Urothelium cell line (cell line): ENCODE results near the gene LGSN.
"Not testable (repeated sequence)": the region's sequence is repeated elsewhere in the genome, so short reads cannot be mapped to it uniquely, and the experiment has no call there.

Source experiments
- DNase-seq: peaks from one replicate; pipeline ENCODE4 v3.0.0; 2011; ENCODE audit warnings: low spot score, mixed read lengths
- FAIRE-seq: peaks from 2 replicates; lab custom pipeline; 2011; peaks lifted over from hg19 to GRCh38; lab: Jason Lieb, UNC

LGSN gene

GRCh38 chr6:63319939-63320338 lies at the start of gene LGSN:
Gene LGSN, minus strand, starts transcription at chr6:63319983. Its CDS starts 40 bp downstream, at chr6:63319943.
- no peak for FAIRE-seq
- no peak for DNase-seq

- DNase-seq (no peak), FAIRE-seq (no peak)
Measured at GRCh38 chr6:63368347-63368746, 48.6 kb upstream of the LGSN start.

- not testable (repeated sequence) for FAIRE-seq, DNase-seq
Measured at GRCh38 chr6:63362500-63363120, 42.8 kb upstream of the LGSN start.

- DNase-seq, FAIRE-seq: not testable (repeated sequence)
Measured at GRCh38 chr6:63357384-63357783, 37.6 kb upstream of the LGSN start.

GRCh38 chr6:63355632-63356031 lies 35.8 kb upstream of the LGSN start:
- DNase-seq, result no peak
- no peak for FAIRE-seq

GRCh38 chr6:63353286-63353630 lies 33.5 kb upstream of the LGSN start:
- DNase-seq (no peak), FAIRE-seq (no peak)

- DNase-seq (no peak), FAIRE-seq (no peak)
Measured at GRCh38 chr6:63352544-63353285, 32.9 kb upstream of the LGSN start.

GRCh38 chr6:63352069-63352543 lies 32.3 kb upstream of the LGSN start:
- DNase-seq (no peak), FAIRE-seq (no peak)

GRCh38 chr6:63349401-63349800 lies 29.6 kb upstream of the LGSN start:
- peak; percentile 53 for FAIRE-seq
- no peak for DNase-seq

- no peak for FAIRE-seq
- no peak for DNase-seq
Measured at GRCh38 chr6:63348836-63349235, 29.1 kb upstream of the LGSN start.

GRCh38 chr6:63347599-63347998 lies 27.8 kb upstream of the LGSN start:
- DNase-seq (peak; percentile 30), FAIRE-seq (no peak)

GRCh38 chr6:63346217-63346835 lies 26.5 kb upstream of the LGSN start:
- FAIRE-seq (no peak), DNase-seq (no peak)

- DNase-seq (no peak), FAIRE-seq (no peak)
Measured at GRCh38 chr6:63340351-63340750, 20.6 kb upstream of the LGSN start.

- FAIRE-seq, DNase-seq: not testable (repeated sequence)
Measured at GRCh38 chr6:63334652-63335051, 14.9 kb upstream of the LGSN start.

- DNase-seq (no peak), FAIRE-seq (no peak)
Measured at GRCh38 chr6:63333440-63333839, 13.7 kb upstream of the LGSN start.

GRCh38 chr6:63326630-63327029 lies 6.8 kb upstream of the LGSN start:
- FAIRE-seq, DNase-seq: not testable (repeated sequence)

GRCh38 chr6:63322981-63323380 lies 3.2 kb upstream of the LGSN start:
- no peak for FAIRE-seq
- DNase-seq, result no peak

GRCh38 chr6:63321821-63322220 lies 2.0 kb upstream of the LGSN start:
- FAIRE-seq (no peak), DNase-seq (no peak)

GRCh38 chr6:63317641-63318040 lies 2.1 kb downstream of the LGSN start:
- FAIRE-seq, result no peak
- no peak for DNase-seq

- FAIRE-seq (no peak), DNase-seq (no peak)
Measured at GRCh38 chr6:63316113-63316512, 3.7 kb downstream of the LGSN start.

GRCh38 chr6:63313111-63313510 lies 6.7 kb downstream of the LGSN start:
- FAIRE-seq, result no peak
- no peak for DNase-seq
